PFSK-1 (cell line): ENCODE results near the gene PPM1J.

Experiments
- FOXP2 ChIP-seq: optimal IDR thresholded peaks from 2 replicates; pipeline ENCODE3; 2011; ENCODE audit warnings: borderline replicate concordance, control low read depth, inconsistent platforms; ENCODE audit not compliant: insufficient read depth; ENCODE audit errors: extremely low read length, extremely low read depth
- POLR2AphosphoS5 ChIP-seq: IDR thresholded peaks from 2 replicates; pipeline ENCODE4 v1.6.1; 2012; ENCODE audit warnings: low read depth, mild to moderate bottlenecking, control low read depth, low read length, moderate library complexity
- SIN3A ChIP-seq: IDR thresholded peaks from 2 replicates; pipeline ENCODE4 v1.6.1; 2012; ENCODE audit warnings: mild to moderate bottlenecking, low read length, moderate library complexity, borderline replicate concordance; ENCODE audit not compliant: insufficient read depth
- TAF1 ChIP-seq: IDR thresholded peaks from 2 replicates; pipeline ENCODE4 v1.6.1; 2012; ENCODE audit warnings: low read length, control low read depth, borderline replicate concordance; ENCODE audit not compliant: insufficient read depth
- TF ChIP-seq, protein P1 (sequence below), 2 experiments: IDR thresholded peaks; 2 replicates each; pipeline versions ENCODE4 v1.6.1 to v1.8.0; 2011 to 2012; ENCODE audit warnings: low read depth in 2 of 2, low read length in 2 of 2, control low read depth in 1 of 2, inconsistent platforms in 1 of 2, mild to moderate bottlenecking in 1 of 2, moderate library complexity in 1 of 2; ENCODE audit not compliant: insufficient read depth in 1 of 2

Gene PPM1J

DNA sequence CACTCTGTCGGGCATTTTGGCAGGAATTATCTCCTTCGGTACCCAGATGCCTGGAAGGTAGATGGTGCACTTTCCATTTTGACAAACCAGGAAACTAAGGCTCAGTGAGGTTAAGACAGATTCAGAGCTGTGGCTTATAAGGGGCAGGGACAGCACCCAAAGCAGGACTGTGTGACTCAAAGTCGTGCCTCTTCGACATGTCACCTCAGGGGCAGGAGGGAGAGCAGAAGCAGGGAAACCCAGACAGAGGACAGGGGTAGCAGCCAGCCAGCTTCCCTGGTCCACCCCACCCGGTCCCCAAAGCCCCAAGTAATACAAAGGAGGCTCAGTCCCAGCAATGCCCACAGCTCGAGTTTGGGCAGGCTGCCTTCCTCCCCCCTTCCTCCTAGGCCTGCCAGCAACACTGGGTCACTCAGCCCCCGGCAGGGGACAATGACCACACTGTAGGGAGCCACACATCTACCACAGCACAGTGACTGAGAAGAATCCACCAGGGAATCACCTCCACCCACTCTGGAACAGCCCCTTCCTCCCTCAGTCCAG lies 10.7 kb downstream of the PPM1J start:
- TF ChIP-seq SIN3A (no peak), FOXP2 (no peak), POLR2AphosphoS5 (no peak), TAF1 (no peak)
- TF ChIP-seq, protein P1, sequence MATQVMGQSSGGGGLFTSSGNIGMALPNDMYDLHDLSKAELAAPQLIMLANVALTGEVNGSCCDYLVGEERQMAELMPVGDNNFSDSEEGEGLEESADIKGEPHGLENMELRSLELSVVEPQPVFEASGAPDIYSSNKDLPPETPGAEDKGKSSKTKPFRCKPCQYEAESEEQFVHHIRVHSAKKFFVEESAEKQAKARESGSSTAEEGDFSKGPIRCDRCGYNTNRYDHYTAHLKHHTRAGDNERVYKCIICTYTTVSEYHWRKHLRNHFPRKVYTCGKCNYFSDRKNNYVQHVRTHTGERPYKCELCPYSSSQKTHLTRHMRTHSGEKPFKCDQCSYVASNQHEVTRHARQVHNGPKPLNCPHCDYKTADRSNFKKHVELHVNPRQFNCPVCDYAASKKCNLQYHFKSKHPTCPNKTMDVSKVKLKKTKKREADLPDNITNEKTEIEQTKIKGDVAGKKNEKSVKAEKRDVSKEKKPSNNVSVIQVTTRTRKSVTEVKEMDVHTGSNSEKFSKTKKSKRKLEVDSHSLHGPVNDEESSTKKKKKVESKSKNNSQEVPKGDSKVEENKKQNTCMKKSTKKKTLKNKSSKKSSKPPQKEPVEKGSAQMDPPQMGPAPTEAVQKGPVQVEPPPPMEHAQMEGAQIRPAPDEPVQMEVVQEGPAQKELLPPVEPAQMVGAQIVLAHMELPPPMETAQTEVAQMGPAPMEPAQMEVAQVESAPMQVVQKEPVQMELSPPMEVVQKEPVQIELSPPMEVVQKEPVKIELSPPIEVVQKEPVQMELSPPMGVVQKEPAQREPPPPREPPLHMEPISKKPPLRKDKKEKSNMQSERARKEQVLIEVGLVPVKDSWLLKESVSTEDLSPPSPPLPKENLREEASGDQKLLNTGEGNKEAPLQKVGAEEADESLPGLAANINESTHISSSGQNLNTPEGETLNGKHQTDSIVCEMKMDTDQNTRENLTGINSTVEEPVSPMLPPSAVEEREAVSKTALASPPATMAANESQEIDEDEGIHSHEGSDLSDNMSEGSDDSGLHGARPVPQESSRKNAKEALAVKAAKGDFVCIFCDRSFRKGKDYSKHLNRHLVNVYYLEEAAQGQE (IDR thresholded peaks at IDR 0.05; ENCODE audit: insufficient read depth in 1 of 2, low read depth in 2 of 2, low read length in 2 of 2): no peak

DNA sequence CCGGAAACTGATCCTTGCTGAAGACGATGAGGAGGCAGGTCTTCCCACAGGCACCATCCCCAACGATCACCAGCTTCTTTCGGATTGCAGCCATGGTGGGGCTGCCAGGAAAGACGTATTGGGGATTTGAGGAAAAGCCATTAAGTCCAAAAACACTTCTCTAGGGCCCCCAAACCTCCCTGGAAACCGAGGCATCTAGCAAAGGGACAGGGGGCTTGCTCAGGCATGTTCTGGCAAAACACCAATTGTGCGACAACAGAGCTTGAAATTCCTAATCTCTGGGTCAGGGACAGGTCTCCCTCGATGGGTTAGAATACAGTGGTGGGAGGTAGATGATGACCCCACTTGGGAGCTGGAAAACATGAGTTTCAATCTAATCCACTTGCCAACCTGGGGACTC lies 11.4 kb downstream of the PPM1J start:
- TF ChIP-seq TAF1 (no peak), POLR2AphosphoS5 (no peak), FOXP2 (no peak), SIN3A (no peak)
- TF ChIP-seq, protein P1 (IDR thresholded peaks at IDR 0.05; ENCODE audit: insufficient read depth in 1 of 2, low read depth in 2 of 2, low read length in 2 of 2): no peak

DNA sequence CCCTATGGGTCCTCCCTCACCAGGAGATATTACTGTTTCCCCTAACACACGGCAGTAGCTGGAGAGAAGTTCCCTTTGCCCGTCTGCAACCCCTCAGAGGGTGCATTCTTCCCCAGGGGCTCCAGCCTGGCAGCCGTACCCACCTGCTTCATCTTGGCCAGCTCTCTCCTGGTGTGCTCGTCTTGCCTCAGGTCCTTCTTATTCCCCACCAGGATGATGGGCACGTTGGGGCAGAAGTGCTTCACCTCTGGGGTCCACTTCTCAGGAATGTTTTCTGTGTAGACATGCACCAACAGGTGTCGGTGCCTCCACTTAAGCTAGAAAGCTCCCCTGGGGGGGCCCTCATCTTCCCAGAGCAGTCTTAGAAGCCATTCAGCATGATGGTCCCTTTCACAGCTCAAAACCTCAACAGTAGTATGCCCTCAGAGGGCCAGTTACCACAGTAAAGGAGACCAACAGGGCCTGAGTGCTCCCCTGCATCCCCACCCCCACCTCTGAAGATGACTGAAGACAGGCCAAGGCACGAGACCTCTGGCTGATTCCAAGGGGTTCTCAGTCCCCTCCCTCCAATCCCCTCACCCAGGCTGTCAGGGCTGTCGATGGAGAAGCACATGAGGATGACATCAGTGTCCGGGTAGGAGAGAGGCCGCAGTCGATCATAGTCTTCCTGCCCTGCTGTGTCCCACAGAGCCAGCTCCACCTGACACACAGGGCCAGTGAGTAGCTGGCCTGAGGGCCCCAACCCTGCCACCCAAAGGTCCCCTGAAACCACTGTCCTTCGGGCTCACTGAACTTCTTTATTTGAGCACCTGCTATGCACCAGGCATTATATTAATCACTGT lies 12.5 kb downstream of the PPM1J start:
- TF ChIP-seq SIN3A (no peak), FOXP2 (no peak), POLR2AphosphoS5 (no peak; the same call in 1 of the 2 replicates), TAF1 (no peak)
- TF ChIP-seq, protein P1 (IDR thresholded peaks at IDR 0.05; ENCODE audit: insufficient read depth in 1 of 2, low read depth in 2 of 2, low read length in 2 of 2): no peak

DNA sequence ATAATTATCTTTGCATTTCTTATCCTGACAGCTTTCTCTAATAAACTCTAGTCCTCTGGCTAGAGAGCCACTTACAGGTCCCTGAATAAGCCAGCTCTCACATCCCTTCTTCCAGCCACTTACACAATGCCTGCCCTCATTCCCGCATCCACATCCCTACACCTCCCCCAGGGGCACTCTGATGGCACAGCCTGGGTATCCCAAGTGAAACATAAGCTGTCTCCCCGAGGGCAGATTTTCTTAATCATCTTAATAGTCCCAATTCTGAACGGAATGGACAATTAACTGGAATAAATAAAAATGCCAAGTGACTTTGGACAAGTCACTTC lies 13.1 kb downstream of the PPM1J start:
- TF ChIP-seq FOXP2 (no peak), POLR2AphosphoS5 (no peak), TAF1 (no peak), SIN3A (no peak)
- TF ChIP-seq, protein P1 (IDR thresholded peaks at IDR 0.05; ENCODE audit: insufficient read depth in 1 of 2, low read depth in 2 of 2, low read length in 2 of 2): no peak
